B cell (primary cell): ENCODE results near the gene PRR11.

Source experiments
- CTCF ChIP-seq: fragments of 200-600 bp; IDR thresholded peaks from one replicate; pipeline ENCODE4 v1.8.0; 2022; ENCODE audit warnings: antibody characterized with exemption, mild to moderate bottlenecking
- EZH2 ChIP-seq: IDR thresholded peaks from 2 replicates; pipeline ENCODE4 v1.6.1; 2012; ENCODE audit warnings: borderline replicate concordance, low read depth, mild to moderate bottlenecking, moderate library complexity, low read length; ENCODE audit not compliant: insufficient read depth, poor library complexity, severe bottlenecking

DNA sequence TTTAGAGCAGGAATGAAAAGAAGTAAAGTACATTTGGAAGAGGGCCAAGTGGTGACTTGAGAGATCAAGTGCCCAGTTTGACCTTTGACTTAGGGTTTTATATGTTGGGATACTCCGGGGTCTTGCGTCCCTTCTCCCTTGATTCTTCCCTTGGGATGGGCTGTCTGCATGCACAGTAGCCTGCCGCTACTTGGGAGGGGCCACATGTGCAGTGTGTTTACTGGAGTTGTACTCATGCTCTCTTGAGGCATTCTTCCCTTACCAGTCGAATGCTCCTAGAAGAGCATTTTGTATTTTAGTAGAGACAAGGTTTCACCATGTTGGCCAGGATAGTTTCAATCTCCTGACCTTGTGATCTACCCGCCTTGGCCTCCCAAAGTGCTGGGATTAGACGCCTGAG, 88.5 kb downstream of the PRR11 start:
- TF ChIP-seq CTCF (no peak), EZH2 (no peak)
